K562 (cell line): ENCODE measurements around the gene LHX3. TPM values are rescaled to one million over a fixed set of nuclear protein-coding genes. Genes with fewer than 3 reads are reported as not detected.

ENCODE experiments used
- ATAC-seq: fragments of 200-7000 bp; cut with Tn5 transposase; 3 replicates; pipeline ENCODE4 v1.9.1; 2020; ENCODE audit warnings: moderate library complexity
- BruUV-seq: library from RNA; stranded (reverse); fragments of 400-500 nt; replicated peaks from 2 replicates; lab custom pipeline; 2021; lab: Mats Ljungman, UMichigan
- CTCF ChIA-PET: fragments of 300-600 bp; formaldehyde crosslinking; extraction: SDS; loops from one replicate; lab custom pipeline; 2021; ENCODE audit warnings: low intra/inter-chr PET ratio; lab: Yijun Ruan, JAX
- POLR2A ChIA-PET: fragments of 300-600, 350-650 bp; sonication (Branson Sonifier 250); formaldehyde crosslinking; extraction: SDS; loops from one replicate; lab custom pipeline; 2021; ENCODE audit warnings: antibody characterized with exemption, inconsistent platforms; lab: Yijun Ruan, JAX
- DNase-seq, 4 experiments: peaks; one replicate each; pipeline versions ENCODE4 v3.0.0 to v3.0.0-alpha.2; 2011 to 2018; ENCODE audit warnings: low spot score in 3 of 4, mixed read lengths in 3 of 4; ENCODE audit errors: extremely low read depth in 1 of 4
- FAIRE-seq: peaks from 2 replicates; lab custom pipeline; 2011; peaks lifted over from hg19 to GRCh38; lab: Jason Lieb, UNC
- H2AFZ ChIP-seq: 2 replicates; pipeline ENCODE4 v1.6.0; 2011; ENCODE audit warnings: low read depth, low read length, control low read depth, inconsistent platforms
- H3K27ac ChIP-seq: fragments of 200-600 bp; 3 replicates; pipeline ENCODE4 v1.8.0; 2011; ENCODE audit warnings: low read depth, mild to moderate bottlenecking, control low read depth, inconsistent platforms, low read length, moderate library complexity, mixed read lengths; ENCODE audit errors: extremely low read depth
- H3K27me3 ChIP-seq, 2 experiments: fragments of 300-600 bp in 1 of 2; 2 replicates in 1 of 2; 3 replicates in 1 of 2; pipeline versions ENCODE4 v1.6.0 to v1.8.0; 2011; ENCODE audit warnings: inconsistent platforms in 2 of 2, low read length in 2 of 2, mild to moderate bottlenecking in 1 of 2, mixed read lengths in 1 of 2, moderate library complexity in 1 of 2; ENCODE audit not compliant: control insufficient read depth in 2 of 2, insufficient read depth in 2 of 2
- H3K36me3 ChIP-seq: fragments of 300-600 bp; 3 replicates; pipeline ENCODE4 v1.8.0; 2011; ENCODE audit warnings: mild to moderate bottlenecking, low read length, inconsistent platforms; ENCODE audit not compliant: control insufficient read depth, insufficient read depth
- H3K4me1 ChIP-seq, 2 experiments: fragments of 200-600 bp in 1 of 2; replicated peaks in 1 of 2; 2 replicates in 1 of 2; 3 replicates in 1 of 2; pipeline versions ENCODE4 v1.5.1 to v1.8.0; 2011; ENCODE audit warnings: inconsistent platforms in 2 of 2, low read length in 2 of 2, mild to moderate bottlenecking in 1 of 2, mixed read lengths in 1 of 2, moderate library complexity in 1 of 2; ENCODE audit not compliant: control insufficient read depth in 2 of 2, insufficient read depth in 2 of 2
- H3K4me2 ChIP-seq: 2 replicates; pipeline ENCODE4 v1.6.1; 2011; ENCODE audit warnings: low read length, control low read depth, inconsistent platforms, mixed read lengths; ENCODE audit not compliant: insufficient read depth
- H3K4me3 ChIP-seq: fragments of 200-600 bp; sonication (generic), shearing (Covaris generic); 2 replicates; pipeline ENCODE4 v1.5.1; 2016; ENCODE audit warnings: control low read depth, inconsistent platforms
- H3K79me2 ChIP-seq: fragments of 200-600 bp; 3 replicates; pipeline ENCODE4 v1.8.0; 2011; ENCODE audit warnings: low read length, inconsistent platforms; ENCODE audit not compliant: control insufficient read depth, insufficient read depth
- H3K9ac ChIP-seq, 2 experiments: 2 replicates each; pipeline versions ENCODE4 v1.6.0 to v1.6.1; 2011; ENCODE audit warnings: low read depth in 2 of 2, low read length in 2 of 2, control low read depth in 1 of 2, inconsistent platforms in 1 of 2, mild to moderate bottlenecking in 1 of 2, mixed read lengths in 1 of 2; ENCODE audit not compliant: insufficient read depth in 1 of 2
- H3K9me1 ChIP-seq: one replicate; pipeline ENCODE4 v1.6.0; 2011; ENCODE audit warnings: inconsistent platforms, mild to moderate bottlenecking, low read length, moderate library complexity; ENCODE audit not compliant: control insufficient read depth, insufficient read depth
- H3K9me3 ChIP-seq: replicated peaks from 2 replicates; pipeline ENCODE4 v1.5.1; 2011; ENCODE audit warnings: low read depth, low read length, inconsistent platforms; ENCODE audit not compliant: control insufficient read depth, insufficient read depth
- H4K20me1 ChIP-seq: replicated peaks from 2 replicates; pipeline ENCODE4 v1.6.1; 2011; ENCODE audit warnings: low read length, inconsistent platforms, mixed read lengths; ENCODE audit not compliant: control insufficient read depth, insufficient read depth
- ELF2 ChIP-seq: fragments of 250-450 bp; sonication (Bioruptor Pico); IDR thresholded peaks from 2 replicates; pipeline ENCODE4 v1.5.0; 2021; ENCODE audit warnings: mild to moderate bottlenecking
- HDAC6 ChIP-seq: IDR thresholded peaks from 2 replicates; pipeline ENCODE4 v1.6.1; 2012; ENCODE audit warnings: low read depth, mild to moderate bottlenecking, control low read depth, inconsistent platforms, low read length, moderate library complexity
- L3MBTL2 ChIP-seq: fragments of 450-650 bp; IDR thresholded peaks from 2 replicates; pipeline ENCODE4 v1.6.1; 2016; ENCODE audit warnings: mild to moderate bottlenecking, moderate library complexity
- MAFG ChIP-seq: fragments of 450-650 bp; conservative IDR thresholded peaks from 2 replicates; pipeline ENCODE4 v1.6.1; 2016; ENCODE audit warnings: missing genetic modification characterization, missing compliant biosample characterization
- PTBP1 ChIP-seq: fragments of 200-400 bp; formaldehyde crosslinking; IDR thresholded peaks from 2 replicates; pipeline ENCODE4 v1.6.1; 2017; ENCODE audit warnings: low read depth, low read length
- TSC22D4 ChIP-seq: fragments of 450-650 bp; IDR thresholded peaks from 2 replicates; pipeline ENCODE4 v1.6.1; 2016; ENCODE audit warnings: missing genetic modification characterization, missing biosample characterization, control low read depth
- ZNF184 ChIP-seq: sonication (generic); formaldehyde crosslinking; IDR thresholded peaks from 2 replicates; pipeline ENCODE4 v1.5.0; 2020; ENCODE audit warnings: missing genetic modification reagents
- ZNF444 ChIP-seq: fragments of 250-450 bp; sonication (Bioruptor Pico); IDR thresholded peaks from 2 replicates; pipeline ENCODE4 v1.4.0; 2020; ENCODE audit warnings: mild to moderate bottlenecking, moderate library complexity
- ZNF551 ChIP-seq: fragments of 250-450 bp; sonication (Bioruptor Pico); IDR thresholded peaks from 2 replicates; pipeline ENCODE4 v1.5.0; 2021; ENCODE audit warnings: mild to moderate bottlenecking, moderate library complexity
- ZNF644 ChIP-seq: fragments of 200-800 bp; sonication (Bioruptor generic); IDR thresholded peaks from 2 replicates; pipeline ENCODE4 v1.6.1; 2016; ENCODE audit warnings: low read depth, missing genetic modification characterization, missing compliant biosample characterization
- ZNF764 ChIP-seq: fragments of 250-450 bp; sonication (Bioruptor Pico); IDR thresholded peaks from 2 replicates; pipeline ENCODE4 v1.4.0; 2020; ENCODE audit warnings: low read depth, mild to moderate bottlenecking, moderate library complexity
- WGBS: fragments of 100-300 bp; shearing (Covaris generic); methylation state at CpG from one replicate; pipeline ENCODE4 v1.1.6; 2016; ENCODE audit warnings: low coverage, mixed read lengths; ENCODE audit not compliant: insufficient coverage; ENCODE audit errors: missing lambda C conversion rate; 5-methylcytosine and 5-hydroxymethylcytosine counted together
- in situ Hi-C: fragments of 300-500 bp; cut with MboI; formaldehyde crosslinking; loops from 4 replicates; pipeline ENCODE4 v1.15.0; 2018; ENCODE audit warnings: inconsistent platforms, mixed read lengths
- intact Hi-C: fragments of 100-400 bp; cut with micrococcal nuclease; formaldehyde crosslinking; loops from 2 replicates; pipeline ENCODE4 v1.14.2; 2022
- polyA plus RNA-seq, 8 experiments: library from polyadenylated mRNA; depleted of rRNA in 4 of 8; stranded (reverse) in 5 of 8; unstranded in 3 of 8; fragments of >200 nt; fragmentation: Nextera tagmentation in 2 of 8; fragmentation: Illumina TruSeq in 1 of 8; extraction: Ambion mirVana in 2 of 8; extraction: Trizol in 1 of 8; gene quantifications; 2 replicates each; pipeline versions ENCODE4 v1.2.1 to v1.2.3, GENCODE V29; 2011 to 2014; ENCODE audit warnings: inconsistent platforms in 1 of 8, missing spikeins in 1 of 8
- total RNA-seq, 7 experiments: library from RNA; depleted of rRNA in 6 of 7; stranded (reverse); fragments of >200 nt in 6 of 7; fragmentation: Illumina TruSeq in 2 of 7; extraction: Trizol in 2 of 7; gene quantifications; 2 replicates each; pipeline versions ENCODE4 v1.2.1 to v1.2.3, GENCODE V29; 2011 to 2021; ENCODE audit warnings: low replicate concordance in 1 of 7
- TF ChIP-seq, protein P1 (sequence below), 2 experiments: fragments of 450-650 bp; IDR thresholded peaks; 2 replicates each; pipeline ENCODE4 v1.6.1; 2018; ENCODE audit warnings: mild to moderate bottlenecking in 2 of 2, low read depth in 1 of 2; ENCODE audit not compliant: partially characterized antibody in 2 of 2
- TF ChIP-seq, protein P2 (sequence below), 3 experiments: IDR thresholded peaks in 2 of 3; conservative IDR thresholded peaks in 1 of 3; 2 replicates each; pipeline ENCODE4 v1.5.1; 2011 to 2012; ENCODE audit warnings: low read length in 3 of 3, mild to moderate bottlenecking in 3 of 3, control low read depth in 2 of 3, improper control_type of control experiment in 1 of 3, inconsistent platforms in 1 of 3, low read depth in 1 of 3, mixed read lengths in 1 of 3, moderate library complexity in 1 of 3; ENCODE audit not compliant: insufficient read depth in 2 of 3

LHX3 gene
- total and polyA plus RNA-seq, 9 of the 15 experiments (the other 6 are each of a cell fraction or from before 2014, with no cell fraction given), result 0.09 TPM; not detected in 8

DNA sequence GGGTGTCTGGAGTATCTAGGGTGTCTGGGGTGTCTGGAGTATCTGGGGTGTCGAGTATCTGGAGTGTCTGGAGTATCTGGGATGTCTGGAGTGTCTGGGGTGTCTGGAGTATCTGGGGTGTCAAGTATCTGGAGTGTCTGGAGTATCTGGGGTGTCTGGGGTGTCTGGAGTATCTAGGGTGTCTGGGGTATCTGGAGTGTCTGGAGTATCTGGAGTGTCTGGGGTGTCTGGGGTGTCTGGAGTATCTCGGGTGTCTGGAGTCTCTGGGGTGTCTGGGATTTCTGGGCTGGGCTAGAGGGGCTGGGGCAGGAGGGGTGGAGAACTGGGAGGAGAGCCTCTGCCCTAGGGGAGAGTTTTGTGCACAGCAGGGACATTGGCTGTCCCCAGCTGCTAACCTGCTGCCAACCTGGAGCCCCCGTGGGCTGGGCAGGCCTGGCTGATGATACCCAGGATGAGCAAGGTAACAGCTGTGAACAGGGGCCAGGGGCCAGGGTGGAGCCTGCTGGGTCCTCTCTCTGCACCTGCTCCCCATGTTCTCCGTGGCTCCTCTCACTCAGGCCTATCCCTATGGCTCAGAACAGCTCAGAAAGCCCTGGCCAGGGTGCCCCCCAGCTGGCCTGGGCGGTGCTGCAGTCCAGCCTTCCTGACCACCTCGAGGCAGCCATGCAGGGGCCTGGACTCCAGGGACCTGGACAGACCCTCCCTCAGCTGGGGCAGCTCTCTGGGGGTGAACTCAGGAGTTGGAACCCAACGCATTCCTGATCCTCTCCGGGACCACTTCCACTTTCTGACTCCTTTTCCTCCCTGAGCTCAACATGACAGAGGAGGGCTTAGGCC, 29.9 kb downstream of the LHX3 start:
- H3K9ac ChIP-seq, result no peak overlapping the region
- WGBS, result 4% methylated on average over 6 of the region's 8 CpGs
- no peaks in the 10 kb centered on the region for H3K9me1 ChIP-seq
- BruUV-seq, result no TSS peak
- H2AFZ ChIP-seq, result no peak overlapping the region
- CTCF ChIA-PET, result no interaction called here
- H4K20me1 ChIP-seq, result peaks cover 5% of the 10 kb centered on the region; the same call in 1 of the 2 replicates
- H3K4me2 ChIP-seq, result no peak overlapping the region
- in situ Hi-C loops, result loop anchor here (5.0 kb wide), 1 partner anchor 92 kb away; no protein-coding TSS in a partner anchor
- ATAC-seq (peak; percentile 52), FAIRE-seq (no peak), DNase-seq (no peak)
- H3K36me3 ChIP-seq, result no peaks in the 10 kb centered on the region
- peaks cover 25 to 58% of the 10 kb centered on the region in 2 experiments for H3K27me3 ChIP-seq
- H3K9me3 ChIP-seq, result no peaks in the 10 kb centered on the region
- intact Hi-C loops, result no loop called here
- H3K27ac ChIP-seq, result no peak overlapping the region
- H3K4me3 ChIP-seq, result no peak overlapping the region
- no peaks in the 10 kb centered on the region for H3K79me2 ChIP-seq
- peaks cover 0 to 37% of the 10 kb centered on the region in 2 experiments; a peak in 2 of 5 replicates for H3K4me1 ChIP-seq
- POLR2A ChIA-PET, result interaction anchor here (0.5 to 2.7 kb wide), 2 partner anchors 12 to 403 kb away, joined by 3 to 10 read pairs; no protein-coding TSS in a partner anchor
- TF ChIP-seq, protein P1, sequence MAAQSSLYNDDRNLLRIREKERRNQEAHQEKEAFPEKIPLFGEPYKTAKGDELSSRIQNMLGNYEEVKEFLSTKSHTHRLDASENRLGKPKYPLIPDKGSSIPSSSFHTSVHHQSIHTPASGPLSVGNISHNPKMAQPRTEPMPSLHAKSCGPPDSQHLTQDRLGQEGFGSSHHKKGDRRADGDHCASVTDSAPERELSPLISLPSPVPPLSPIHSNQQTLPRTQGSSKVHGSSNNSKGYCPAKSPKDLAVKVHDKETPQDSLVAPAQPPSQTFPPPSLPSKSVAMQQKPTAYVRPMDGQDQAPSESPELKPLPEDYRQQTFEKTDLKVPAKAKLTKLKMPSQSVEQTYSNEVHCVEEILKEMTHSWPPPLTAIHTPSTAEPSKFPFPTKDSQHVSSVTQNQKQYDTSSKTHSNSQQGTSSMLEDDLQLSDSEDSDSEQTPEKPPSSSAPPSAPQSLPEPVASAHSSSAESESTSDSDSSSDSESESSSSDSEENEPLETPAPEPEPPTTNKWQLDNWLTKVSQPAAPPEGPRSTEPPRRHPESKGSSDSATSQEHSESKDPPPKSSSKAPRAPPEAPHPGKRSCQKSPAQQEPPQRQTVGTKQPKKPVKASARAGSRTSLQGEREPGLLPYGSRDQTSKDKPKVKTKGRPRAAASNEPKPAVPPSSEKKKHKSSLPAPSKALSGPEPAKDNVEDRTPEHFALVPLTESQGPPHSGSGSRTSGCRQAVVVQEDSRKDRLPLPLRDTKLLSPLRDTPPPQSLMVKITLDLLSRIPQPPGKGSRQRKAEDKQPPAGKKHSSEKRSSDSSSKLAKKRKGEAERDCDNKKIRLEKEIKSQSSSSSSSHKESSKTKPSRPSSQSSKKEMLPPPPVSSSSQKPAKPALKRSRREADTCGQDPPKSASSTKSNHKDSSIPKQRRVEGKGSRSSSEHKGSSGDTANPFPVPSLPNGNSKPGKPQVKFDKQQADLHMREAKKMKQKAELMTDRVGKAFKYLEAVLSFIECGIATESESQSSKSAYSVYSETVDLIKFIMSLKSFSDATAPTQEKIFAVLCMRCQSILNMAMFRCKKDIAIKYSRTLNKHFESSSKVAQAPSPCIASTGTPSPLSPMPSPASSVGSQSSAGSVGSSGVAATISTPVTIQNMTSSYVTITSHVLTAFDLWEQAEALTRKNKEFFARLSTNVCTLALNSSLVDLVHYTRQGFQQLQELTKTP (IDR thresholded peaks at IDR 0.05; ENCODE audit: low read depth in 1 of 2, partially characterized antibody in 2 of 2), result no peak
- TF ChIP-seq ZNF184 (no peak), ZNF764 (peak; percentile 66), L3MBTL2 (0 out of 2 replicates have a peak, but pooled peaks have one; percentile 14), ZNF644 (tag) (no peak), ELF2 (CRISPR knock-in tag) (no peak), TSC22D4 (no peak), MAFG (tag) (no peak), HDAC6 (no peak), ZNF444 (CRISPR knock-in tag) (no peak), ZNF551 (CRISPR knock-in tag) (no peak), PTBP1 (no peak)
- TF ChIP-seq, protein P2, sequence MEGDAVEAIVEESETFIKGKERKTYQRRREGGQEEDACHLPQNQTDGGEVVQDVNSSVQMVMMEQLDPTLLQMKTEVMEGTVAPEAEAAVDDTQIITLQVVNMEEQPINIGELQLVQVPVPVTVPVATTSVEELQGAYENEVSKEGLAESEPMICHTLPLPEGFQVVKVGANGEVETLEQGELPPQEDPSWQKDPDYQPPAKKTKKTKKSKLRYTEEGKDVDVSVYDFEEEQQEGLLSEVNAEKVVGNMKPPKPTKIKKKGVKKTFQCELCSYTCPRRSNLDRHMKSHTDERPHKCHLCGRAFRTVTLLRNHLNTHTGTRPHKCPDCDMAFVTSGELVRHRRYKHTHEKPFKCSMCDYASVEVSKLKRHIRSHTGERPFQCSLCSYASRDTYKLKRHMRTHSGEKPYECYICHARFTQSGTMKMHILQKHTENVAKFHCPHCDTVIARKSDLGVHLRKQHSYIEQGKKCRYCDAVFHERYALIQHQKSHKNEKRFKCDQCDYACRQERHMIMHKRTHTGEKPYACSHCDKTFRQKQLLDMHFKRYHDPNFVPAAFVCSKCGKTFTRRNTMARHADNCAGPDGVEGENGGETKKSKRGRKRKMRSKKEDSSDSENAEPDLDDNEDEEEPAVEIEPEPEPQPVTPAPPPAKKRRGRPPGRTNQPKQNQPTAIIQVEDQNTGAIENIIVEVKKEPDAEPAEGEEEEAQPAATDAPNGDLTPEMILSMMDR (IDR thresholded peaks at IDR 0.05 in 2 of 3, conservative IDR thresholded peaks at IDR 0.05 in 1 of 3; ENCODE audit: insufficient read depth in 2 of 3, low read depth in 1 of 3, low read length in 3 of 3), result peak in 1 of 3 experiments; percentile 23; a peak in 1 of 6 replicates
- TF ChIP-seq, all 486 proteins: peak for 3
